ENCODE results near the gene RUVBL1. TPM values are rescaled to one million over a fixed set of nuclear protein-coding genes. Genes with fewer than 3 reads are reported as not detected.
"Not testable (repeated sequence)": the region's sequence is repeated elsewhere in the genome, so short reads cannot be mapped to it uniquely, and the experiment has no call there.

RUVBL1 gene
- 10 to 100 TPM; 24.4 to 60.7 (median 51.2) TPM for polyA plus RNA-seq (ENCODE audit: low read depth in 6 of 6)

GRCh38 chr3:128123538-128124368 lies at the start of gene RUVBL1:
Gene RUVBL1 (minus strand): TSS chr3:128123812. CDS start chr3:128123724, 88 bp downstream.
- peak; percentile 96 for DNase-seq
- Mint-ChIP-seq H3K27ac (peak within 1 kb of the TSS; percentile 92 to 99 (median 98)), H3K4me3 (peak within 1 kb of the TSS; percentile 96 to 100 (median 98)), H3K27me3 (peaks cover 7 to 11% (median 10%) of the 10 kb centered on the region in 3 donors), H3K9me3 (peaks cover 0 to 8% (median 2%) of the 10 kb centered on the region in 7 donors), H3K36me3 (peaks cover 5 to 6% of the 10 kb centered on the region in 2 donors), H3K4me1 (peaks cover 21 to 28% (median 26%) of the 10 kb centered on the region in 3 donors)
- ATAC-seq (ENCODE audit: low read depth in 2 of 2), result peak; percentile 96

- H3K4me1 Mint-ChIP-seq, result peaks cover 25 to 40% (median 34%) of the 10 kb centered on the region in 3 donors
- no peaks in the 10 kb centered on the region for H3K27me3 Mint-ChIP-seq
- no peak for DNase-seq
- no peaks in the 10 kb centered on the region for H3K9me3 Mint-ChIP-seq
- no peak for ATAC-seq (ENCODE audit: low read depth in 2 of 2)
- H3K27ac Mint-ChIP-seq, result peak overlapping the region in 1 of 6 donors; percentile 88
- no peaks in the 10 kb centered on the region for H3K36me3 Mint-ChIP-seq
- H3K4me3 Mint-ChIP-seq, result no peak overlapping the region
Measured at GRCh38 chr3:128173200-128173599, 49.6 kb upstream of the RUVBL1 start.

GRCh38 chr3:128170866-128171516 lies 47.4 kb upstream of the RUVBL1 start:
- H3K9me3 Mint-ChIP-seq, result no peaks in the 10 kb centered on the region
- H3K4me1 Mint-ChIP-seq, result peaks cover 37 to 48% (median 38%) of the 10 kb centered on the region in 3 donors
- peaks cover 5 to 10% of the 10 kb centered on the region in 2 donors for H3K36me3 Mint-ChIP-seq
- ATAC-seq (ENCODE audit: low read depth in 2 of 2) (no peak), DNase-seq (no peak)
- no peak overlapping the region for H3K4me3 Mint-ChIP-seq
- no peaks in the 10 kb centered on the region for H3K27me3 Mint-ChIP-seq
- H3K27ac Mint-ChIP-seq, result peak overlapping the region in 1 of 6 donors; percentile 49

GRCh38 chr3:128168836-128169235 lies 45.2 kb upstream of the RUVBL1 start:
- Mint-ChIP-seq H3K27me3 (no peaks in the 10 kb centered on the region), H3K9me3 (no peaks in the 10 kb centered on the region), H3K27ac (peak overlapping the region in 1 of 6 donors; percentile 49), H3K4me3 (no peak overlapping the region), H3K4me1 (peaks cover 34 to 42% (median 39%) of the 10 kb centered on the region in 3 donors), H3K36me3 (peaks cover 5 to 10% of the 10 kb centered on the region in 2 donors)
- no peak for DNase-seq
- no peak for ATAC-seq (ENCODE audit: low read depth in 2 of 2)

- Mint-ChIP-seq H3K9me3 (no peaks in the 10 kb centered on the region), H3K4me3 (no peak overlapping the region), H3K4me1 (peaks cover 34 to 37% (median 35%) of the 10 kb centered on the region in 3 donors), H3K36me3 (peaks cover 5 to 10% of the 10 kb centered on the region in 2 donors), H3K27ac (no peak overlapping the region), H3K27me3 (no peaks in the 10 kb centered on the region)
- ATAC-seq (ENCODE audit: low read depth in 2 of 2) (no peak), DNase-seq (no peak)
Measured at GRCh38 chr3:128167973-128168674, 44.5 kb upstream of the RUVBL1 start.

GRCh38 chr3:128167646-128167972 lies 44.0 kb upstream of the RUVBL1 start:
- no peak for ATAC-seq (ENCODE audit: low read depth in 2 of 2)
- no peak overlapping the region for H3K4me3 Mint-ChIP-seq
- no peak overlapping the region for H3K27ac Mint-ChIP-seq
- peaks cover 33 to 37% (median 35%) of the 10 kb centered on the region in 3 donors for H3K4me1 Mint-ChIP-seq
- H3K9me3 Mint-ChIP-seq, result no peaks in the 10 kb centered on the region
- peaks cover 9 to 10% of the 10 kb centered on the region in 2 donors for H3K36me3 Mint-ChIP-seq
- no peak for DNase-seq
- H3K27me3 Mint-ChIP-seq, result no peaks in the 10 kb centered on the region

GRCh38 chr3:128166971-128167453 lies 43.4 kb upstream of the RUVBL1 start:
- Mint-ChIP-seq H3K36me3 (peaks cover 10 to 15% of the 10 kb centered on the region in 2 donors), H3K4me1 (peaks cover 35 to 42% (median 38%) of the 10 kb centered on the region in 3 donors), H3K9me3 (no peaks in the 10 kb centered on the region), H3K27ac (peak overlapping the region in 1 of 6 donors; percentile 25), H3K4me3 (no peak overlapping the region), H3K27me3 (no peaks in the 10 kb centered on the region)
- ATAC-seq (ENCODE audit: low read depth in 2 of 2) (no peak), DNase-seq (no peak)

- ATAC-seq (ENCODE audit: low read depth in 2 of 2) (no peak), DNase-seq (no peak)
Measured at GRCh38 chr3:128163432-128163831, 39.8 kb upstream of the RUVBL1 start.

GRCh38 chr3:128160661-128161060 lies 37.0 kb upstream of the RUVBL1 start:
- ATAC-seq (ENCODE audit: low read depth in 2 of 2) (no peak), DNase-seq (no peak)
- Mint-ChIP-seq H3K27ac (peak overlapping the region in 1 of 6 donors; percentile 24), H3K27me3 (no peaks in the 10 kb centered on the region), H3K36me3 (peaks cover 23 to 26% of the 10 kb centered on the region in 2 donors), H3K9me3 (peaks cover 0 to 5% (median 0%) of the 10 kb centered on the region in 7 donors), H3K4me1 (peaks cover 23 to 37% (median 30%) of the 10 kb centered on the region in 3 donors), H3K4me3 (no peak overlapping the region)

More at GRCh38 chr3:128163432-128163831, 39.8 kb upstream of the RUVBL1 start:
- Mint-ChIP-seq H3K27ac (no peak overlapping the region), H3K4me3 (no peak overlapping the region), H3K27me3 (no peaks in the 10 kb centered on the region), H3K4me1 (peaks cover 40 to 44% (median 41%) of the 10 kb centered on the region in 3 donors), H3K9me3 (peaks cover 0 to 5% (median 0%) of the 10 kb centered on the region in 7 donors), H3K36me3 (peaks cover 18 to 21% of the 10 kb centered on the region in 2 donors)

- Mint-ChIP-seq H3K9me3 (peaks cover 0 to 9% (median 3%) of the 10 kb centered on the region in 7 donors), H3K4me1 (peaks cover 31 to 38% (median 32%) of the 10 kb centered on the region in 3 donors), H3K27ac (no peak overlapping the region), H3K4me3 (peak overlapping the region in 1 of 8 donors; percentile 89), H3K27me3 (no peaks in the 10 kb centered on the region), H3K36me3 (peaks cover 16 to 23% of the 10 kb centered on the region in 2 donors)
- DNase-seq (no peak), ATAC-seq (ENCODE audit: low read depth in 2 of 2) (no peak)
Measured at GRCh38 chr3:128155616-128156360, 32.2 kb upstream of the RUVBL1 start.

- not testable (repeated sequence) for H3K9me3 Mint-ChIP-seq; H3K27me3 Mint-ChIP-seq; DNase-seq; ATAC-seq (ENCODE audit: low read depth in 2 of 2)
- H3K27ac Mint-ChIP-seq, result peak overlapping the region in 4 of 6 donors; percentile 47 to 86 (median 84)
- peaks cover 23 to 33% (median 26%) of the 10 kb centered on the region in 3 donors for H3K4me1 Mint-ChIP-seq
- peaks cover 12 to 16% of the 10 kb centered on the region in 2 donors for H3K36me3 Mint-ChIP-seq
- peak overlapping the region; percentile 82 to 95 (median 90) for H3K4me3 Mint-ChIP-seq
Measured at GRCh38 chr3:128154354-128154753, 30.7 kb upstream of the RUVBL1 start.
